Ishikawa (cell line): ENCODE measurements around the gene CDK16.

ENCODE experiments used
- CEBPB ChIP-seq: IDR thresholded peaks from 2 replicates; pipeline ENCODE4 v1.6.1; 2012
- CREB1 ChIP-seq: IDR thresholded peaks from 2 replicates; pipeline ENCODE4 v1.6.1; 2012; ENCODE audit warnings: low read depth
- EGR1 ChIP-seq: IDR thresholded peaks from 2 replicates; pipeline ENCODE4 v1.6.1; 2012
- EP300 ChIP-seq: IDR thresholded peaks from 2 replicates; pipeline ENCODE4 v1.6.1; 2012; ENCODE audit warnings: borderline replicate concordance
- FOXM1 ChIP-seq: IDR thresholded peaks from 2 replicates; pipeline ENCODE4 v1.6.1; 2012; ENCODE audit warnings: low read depth, borderline replicate concordance
- MAX ChIP-seq: IDR thresholded peaks from 2 replicates; pipeline ENCODE4 v1.6.1; 2012
- NFIC ChIP-seq: IDR thresholded peaks from 2 replicates; pipeline ENCODE4 v1.6.1; 2012
- RAD21 ChIP-seq: IDR thresholded peaks from 2 replicates; pipeline ENCODE4 v1.6.1; 2012; ENCODE audit warnings: low read depth
- REST ChIP-seq: IDR thresholded peaks from 2 replicates; pipeline ENCODE4 v1.6.1; 2012; ENCODE audit warnings: low read depth, mild to moderate bottlenecking
- TAF1 ChIP-seq: IDR thresholded peaks from 2 replicates; pipeline ENCODE4 v1.6.1; 2012; ENCODE audit warnings: low read depth, mild to moderate bottlenecking
- TCF12 ChIP-seq: IDR thresholded peaks from 2 replicates; pipeline ENCODE4 v1.6.1; 2012; ENCODE audit warnings: low read depth
- TEAD4 ChIP-seq: IDR thresholded peaks from 2 replicates; pipeline ENCODE4 v1.6.1; 2012
- YY1 ChIP-seq: IDR thresholded peaks from 2 replicates; pipeline ENCODE4 v1.6.1; 2012; ENCODE audit warnings: low read depth
- ZBTB7A ChIP-seq: IDR thresholded peaks from 2 replicates; pipeline ENCODE4 v1.6.1; 2012; ENCODE audit warnings: low read depth
- TF ChIP-seq, protein P1 (sequence below): IDR thresholded peaks from 2 replicates; pipeline ENCODE4 v1.6.1; 2012

Gene CDK16

DNA sequence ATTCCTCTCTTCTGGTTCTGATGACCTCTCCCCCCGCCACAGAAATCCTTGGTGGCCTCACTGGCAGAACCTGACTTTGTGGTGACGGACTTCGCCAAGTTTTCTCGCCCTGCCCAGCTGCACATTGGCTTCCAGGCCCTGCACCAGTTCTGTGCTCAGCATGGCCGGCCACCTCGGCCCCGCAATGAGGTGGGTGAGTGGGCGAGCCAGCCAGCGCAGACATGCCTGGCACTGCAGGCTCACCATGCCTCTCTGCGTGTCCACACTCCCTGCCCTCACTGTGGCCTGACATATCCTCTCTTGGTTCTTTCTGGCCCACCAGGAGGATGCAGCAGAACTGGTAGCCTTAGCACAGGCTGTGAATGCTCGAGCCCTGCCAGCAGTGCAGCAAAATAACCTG, 16.2 kb upstream of the CDK16 start:
- TF ChIP-seq TEAD4: no peak
- TF ChIP-seq YY1: no peak
- TF ChIP-seq RAD21: no peak
- TF ChIP-seq TCF12: no peak

DNA sequence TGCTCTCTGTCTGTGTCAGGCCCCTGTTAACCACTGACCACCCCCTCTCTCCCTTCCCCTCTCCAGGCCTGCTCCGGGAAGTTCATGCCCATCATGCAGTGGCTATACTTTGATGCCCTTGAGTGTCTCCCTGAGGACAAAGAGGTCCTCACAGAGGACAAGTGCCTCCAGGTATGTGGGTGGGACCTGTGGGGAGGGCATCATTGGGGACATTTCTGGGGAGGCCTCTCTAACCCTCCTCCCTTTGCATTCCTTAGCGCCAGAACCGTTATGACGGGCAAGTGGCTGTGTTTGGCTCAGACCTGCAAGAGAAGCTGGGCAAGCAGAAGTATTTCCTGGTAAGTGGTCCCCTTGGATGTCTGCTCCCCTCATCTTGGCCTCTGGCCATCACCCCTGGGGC, 15.6 kb upstream of the CDK16 start:
- TF ChIP-seq, protein P1, sequence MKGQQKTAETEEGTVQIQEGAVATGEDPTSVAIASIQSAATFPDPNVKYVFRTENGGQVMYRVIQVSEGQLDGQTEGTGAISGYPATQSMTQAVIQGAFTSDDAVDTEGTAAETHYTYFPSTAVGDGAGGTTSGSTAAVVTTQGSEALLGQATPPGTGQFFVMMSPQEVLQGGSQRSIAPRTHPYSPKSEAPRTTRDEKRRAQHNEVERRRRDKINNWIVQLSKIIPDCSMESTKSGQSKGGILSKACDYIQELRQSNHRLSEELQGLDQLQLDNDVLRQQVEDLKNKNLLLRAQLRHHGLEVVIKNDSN: no peak
- TF ChIP-seq TAF1 (no peak), NFIC (no peak), FOXM1 (no peak), YY1 (no peak), TCF12 (no peak), MAX (no peak), CREB1 (no peak), EP300 (no peak), ZBTB7A (no peak), RAD21 (no peak), EGR1 (no peak), CEBPB (no peak)

DNA sequence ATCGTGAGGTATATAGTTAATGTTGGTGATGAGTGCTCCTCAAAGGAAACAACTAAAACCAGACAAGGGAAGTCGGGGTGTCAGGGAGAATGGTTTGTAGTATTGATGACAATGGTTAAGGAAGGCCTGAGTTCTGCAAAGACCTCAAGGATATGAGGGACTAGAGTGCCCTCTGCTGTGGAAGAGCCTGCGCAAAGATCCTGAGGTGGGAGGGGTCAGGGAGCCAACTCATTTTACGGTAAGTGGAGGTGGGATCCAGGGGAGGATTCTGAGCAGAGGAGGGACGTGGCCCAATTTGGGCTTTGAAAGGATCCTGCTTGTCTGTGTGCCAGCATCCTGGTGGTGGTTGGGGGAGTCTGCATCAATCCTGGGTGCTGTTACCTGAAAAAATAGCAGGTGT, 13.5 kb upstream of the CDK16 start:
- TF ChIP-seq MAX: no peak

GRCh38 chrX:47206316-47206715, 12.2 kb upstream of the CDK16 start:
- TF ChIP-seq TCF12 (no peak), MAX (no peak), ZBTB7A (no peak), CEBPB (no peak), EP300 (no peak), YY1 (no peak), REST (no peak), FOXM1 (no peak), RAD21 (no peak), TEAD4 (no peak), CREB1 (no peak)

GRCh38 chrX:47208108-47208507, 10.4 kb upstream of the CDK16 start:
- TF ChIP-seq, protein P1: no peak
- TF ChIP-seq EGR1 (no peak), FOXM1 (no peak), CEBPB (no peak), REST (no peak), TEAD4 (no peak), YY1 (no peak), NFIC (no peak), MAX (no peak), ZBTB7A (no peak), TCF12 (no peak), CREB1 (no peak), EP300 (no peak), RAD21 (no peak), TAF1 (no peak)

DNA sequence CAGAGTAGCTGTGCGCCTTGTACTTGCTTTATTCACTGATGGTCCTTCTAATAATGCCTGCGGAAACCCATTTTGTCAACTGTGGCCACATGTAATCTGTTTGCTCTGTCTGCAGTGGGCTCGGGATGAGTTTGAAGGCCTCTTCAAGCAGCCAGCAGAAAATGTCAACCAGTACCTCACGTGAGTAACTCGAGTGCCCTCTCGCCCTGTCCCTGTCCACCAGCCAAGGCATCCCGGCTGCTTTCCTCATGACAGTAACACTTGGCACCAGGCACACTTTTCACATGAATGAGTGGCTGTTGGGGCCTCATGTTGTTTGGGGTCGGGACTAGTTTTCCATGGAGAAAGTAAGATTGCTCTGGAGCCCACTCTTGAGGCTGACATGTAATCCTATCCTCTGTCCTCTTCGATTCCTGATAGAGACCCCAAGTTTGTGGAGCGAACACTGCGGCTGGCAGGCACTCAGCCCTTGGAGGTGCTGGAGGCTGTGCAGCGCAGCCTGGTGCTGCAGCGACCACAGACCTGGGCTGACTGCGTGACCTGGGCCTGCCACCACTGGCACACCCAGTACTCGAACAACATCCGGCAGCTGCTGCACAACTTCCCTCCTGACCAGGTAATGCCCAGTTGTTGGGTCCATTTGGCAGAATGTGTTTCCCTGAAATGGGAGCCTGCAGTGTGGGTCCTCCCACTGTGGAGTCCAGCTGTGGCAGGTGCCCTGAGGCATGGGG, 8.8 kb upstream of the CDK16 start:
- TF ChIP-seq TEAD4: no peak
- no peak for TF ChIP-seq TAF1
